B cell (primary cell): Measurements from ENCODE around the gene ADAMTS12.

Experiments
- EZH2 ChIP-seq: IDR thresholded peaks from 2 replicates; pipeline ENCODE4 v1.6.1; 2012; ENCODE audit warnings: borderline replicate concordance, low read depth, mild to moderate bottlenecking, moderate library complexity, low read length; ENCODE audit not compliant: insufficient read depth, poor library complexity, severe bottlenecking
- TF ChIP-seq, protein P1 (sequence below): fragments of 200-600 bp; IDR thresholded peaks from one replicate; pipeline ENCODE4 v1.8.0; 2022; ENCODE audit warnings: antibody characterized with exemption, mild to moderate bottlenecking

GRCh38 chr5:33482335-33482734 is 409.5 kb downstream of the ADAMTS12 start:
- TF ChIP-seq, protein P1, sequence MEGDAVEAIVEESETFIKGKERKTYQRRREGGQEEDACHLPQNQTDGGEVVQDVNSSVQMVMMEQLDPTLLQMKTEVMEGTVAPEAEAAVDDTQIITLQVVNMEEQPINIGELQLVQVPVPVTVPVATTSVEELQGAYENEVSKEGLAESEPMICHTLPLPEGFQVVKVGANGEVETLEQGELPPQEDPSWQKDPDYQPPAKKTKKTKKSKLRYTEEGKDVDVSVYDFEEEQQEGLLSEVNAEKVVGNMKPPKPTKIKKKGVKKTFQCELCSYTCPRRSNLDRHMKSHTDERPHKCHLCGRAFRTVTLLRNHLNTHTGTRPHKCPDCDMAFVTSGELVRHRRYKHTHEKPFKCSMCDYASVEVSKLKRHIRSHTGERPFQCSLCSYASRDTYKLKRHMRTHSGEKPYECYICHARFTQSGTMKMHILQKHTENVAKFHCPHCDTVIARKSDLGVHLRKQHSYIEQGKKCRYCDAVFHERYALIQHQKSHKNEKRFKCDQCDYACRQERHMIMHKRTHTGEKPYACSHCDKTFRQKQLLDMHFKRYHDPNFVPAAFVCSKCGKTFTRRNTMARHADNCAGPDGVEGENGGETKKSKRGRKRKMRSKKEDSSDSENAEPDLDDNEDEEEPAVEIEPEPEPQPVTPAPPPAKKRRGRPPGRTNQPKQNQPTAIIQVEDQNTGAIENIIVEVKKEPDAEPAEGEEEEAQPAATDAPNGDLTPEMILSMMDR, result no peak
- TF ChIP-seq EZH2, result no peak
